H1 (cell line): ENCODE results near the gene CCDC13. TPM values are rescaled to one million over a fixed set of nuclear protein-coding genes. Genes with fewer than 3 reads are reported as not detected.

Experiments used
- CTCF ChIA-PET: fragments of 300-600 bp; sonication (Branson Sonifier 250); formaldehyde crosslinking; loops from one replicate; lab custom pipeline; 2021; ENCODE audit not compliant: partially characterized antibody; lab: Charles Lee
- POLR2A ChIA-PET: fragments of 300-600 bp; sonication (Branson Sonifier 250); formaldehyde crosslinking; loops from one replicate; lab custom pipeline; 2021; ENCODE audit warnings: inconsistent platforms; ENCODE audit not compliant: partially characterized antibody; lab: Charles Lee
- DNase-seq, 2 experiments: peaks; one replicate each; pipeline versions ENCODE4 v3.0.0 to v3.0.0-alpha.2; 2010 to 2022; ENCODE audit warnings: low spot score in 2 of 2, low read depth in 1 of 2, mixed read lengths in 1 of 2
- FAIRE-seq: peaks from 2 replicates; lab custom pipeline; 2011; peaks lifted over from hg19 to GRCh38; lab: Jason Lieb, UNC
- H2AFZ ChIP-seq: 2 replicates; pipeline ENCODE4 v1.8.1; 2012; ENCODE audit warnings: low read length, inconsistent platforms
- H2AK5ac ChIP-seq: 2 replicates; pipeline ENCODE4 v1.6.1; 2013; ENCODE audit warnings: low read depth, low read length
- H2BK120ac ChIP-seq: replicated peaks from 2 replicates; pipeline ENCODE3; 2013; ENCODE audit warnings: low read depth, low read length, inconsistent platforms
- H2BK12ac ChIP-seq: 2 replicates; pipeline ENCODE4 v1.6.1; 2013; ENCODE audit warnings: low read depth, low read length
- H2BK15ac ChIP-seq: 2 replicates; pipeline ENCODE4 v1.6.1; 2013; ENCODE audit warnings: low read length
- H2BK20ac ChIP-seq: 2 replicates; pipeline ENCODE4 v1.6.1; 2013; ENCODE audit warnings: low read length
- H2BK5ac ChIP-seq: 2 replicates; pipeline ENCODE4 v1.6.1; 2013; ENCODE audit warnings: low read depth, low read length
- H3K14ac ChIP-seq: 2 replicates; pipeline ENCODE4 v1.6.1; 2013; ENCODE audit warnings: inconsistent platforms; ENCODE audit not compliant: insufficient read length
- H3K18ac ChIP-seq: 2 replicates; pipeline ENCODE4 v1.6.1; 2013; ENCODE audit warnings: low read length; ENCODE audit errors: extremely low read depth
- H3K23ac ChIP-seq: 2 replicates; pipeline ENCODE4 v1.6.1; 2013; ENCODE audit warnings: inconsistent platforms; ENCODE audit not compliant: insufficient read length
- H3K23me2 ChIP-seq: 2 replicates; pipeline ENCODE4 v1.6.1; 2013; ENCODE audit warnings: low read depth, low read length
- H3K27ac ChIP-seq: 2 replicates; pipeline ENCODE4 v1.6.1; 2011; ENCODE audit warnings: low read depth, low read length, inconsistent platforms
- H3K27me3 ChIP-seq, 4 experiments: replicated peaks in 1 of 4; 1 replicate in 1 of 4; 2 replicates in 3 of 4; pipeline versions ENCODE4 v1.6.1 to v1.8.1; 2011 to 2013; ENCODE audit warnings: low read length in 3 of 4, mild to moderate bottlenecking in 3 of 4, inconsistent platforms in 2 of 4, mixed read lengths in 2 of 4, moderate library complexity in 1 of 4; ENCODE audit not compliant: control insufficient read depth in 3 of 4, insufficient read depth in 3 of 4; ENCODE audit errors: extremely low read depth in 1 of 4
- H3K36me3 ChIP-seq, 4 experiments: 2 replicates each; pipeline versions ENCODE4 v1.6.1 to v1.8.1; 2011 to 2013; ENCODE audit warnings: mild to moderate bottlenecking in 4 of 4, low read length in 3 of 4, moderate library complexity in 2 of 4, control low read depth in 1 of 4, inconsistent platforms in 1 of 4; ENCODE audit not compliant: insufficient read depth in 4 of 4, control insufficient read depth in 2 of 4
- H3K4ac ChIP-seq: replicated peaks from 2 replicates; pipeline ENCODE3; 2013; ENCODE audit warnings: low read length, low read depth, mixed read lengths, inconsistent platforms; ENCODE audit not compliant: insufficient read length
- H3K4me1 ChIP-seq, 4 experiments: replicated peaks in 1 of 4; 1 replicate in 1 of 4; 2 replicates in 3 of 4; pipeline versions ENCODE4 v1.6.1 to v1.8.1; 2011 to 2013; ENCODE audit warnings: low read length in 3 of 4, inconsistent platforms in 2 of 4, mixed read lengths in 1 of 4; ENCODE audit not compliant: insufficient read depth in 4 of 4, control insufficient read depth in 3 of 4
- H3K4me2 ChIP-seq, 2 experiments: 2 replicates each; pipeline versions ENCODE4 v1.6.1 to v1.8.1; 2011 to 2013; ENCODE audit warnings: low read depth in 2 of 2, low read length in 2 of 2, control low read depth in 1 of 2, inconsistent platforms in 1 of 2, mild to moderate bottlenecking in 1 of 2; ENCODE audit not compliant: insufficient read depth in 1 of 2
- H3K4me3 ChIP-seq, 4 experiments: fragments of 200-600, 300-600 bp in 1 of 4; sonication (generic), shearing (Covaris generic), sonication (Bioruptor Twin) in 1 of 4; 2 replicates each; pipeline versions ENCODE4 v1.5.1 to v1.8.1; 2011 to 2016; ENCODE audit warnings: low read length in 4 of 4, low read depth in 3 of 4, control low read depth in 2 of 4, inconsistent platforms in 2 of 4, mild to moderate bottlenecking in 2 of 4, mixed read lengths in 1 of 4, moderate library complexity in 1 of 4; ENCODE audit not compliant: insufficient read depth in 2 of 4; ENCODE audit errors: extremely low read depth in 1 of 4
- H3K56ac ChIP-seq: replicated peaks from 2 replicates; pipeline ENCODE3; 2013; ENCODE audit warnings: low read depth, mild to moderate bottlenecking, mixed read lengths, low read length, inconsistent platforms; ENCODE audit not compliant: insufficient read length
- H3K79me1 ChIP-seq: 2 replicates; pipeline ENCODE4 v1.6.1; 2013; ENCODE audit warnings: low read depth, low read length, control low read depth
- H3K79me2 ChIP-seq, 2 experiments: 2 replicates each; pipeline versions ENCODE4 v1.6.1 to v1.8.1; 2012 to 2013; ENCODE audit warnings: low read length in 2 of 2, mild to moderate bottlenecking in 2 of 2, inconsistent platforms in 1 of 2; ENCODE audit not compliant: insufficient read depth in 2 of 2, control insufficient read depth in 1 of 2
- H3K9ac ChIP-seq, 4 experiments: replicated peaks in 1 of 4; 1 replicate in 1 of 4; 2 replicates in 3 of 4; pipeline versions ENCODE4 v1.6.1 to v1.8.1; 2011 to 2013; ENCODE audit warnings: low read depth in 3 of 4, low read length in 3 of 4, control low read depth in 2 of 4, mild to moderate bottlenecking in 2 of 4, moderate library complexity in 2 of 4, inconsistent platforms in 1 of 4; ENCODE audit errors: extremely low read depth in 1 of 4
- H3K9me3 ChIP-seq, 2 experiments: 2 replicates each; pipeline versions ENCODE4 v1.6.1 to v1.8.1; 2012 to 2013; ENCODE audit warnings: mild to moderate bottlenecking in 2 of 2, moderate library complexity in 2 of 2, control low read depth in 1 of 2, inconsistent platforms in 1 of 2, low read depth in 1 of 2, low read length in 1 of 2, mixed read lengths in 1 of 2; ENCODE audit not compliant: insufficient read depth in 2 of 2
- H4K20me1 ChIP-seq, 2 experiments: replicated peaks in 1 of 2; 2 replicates each; pipeline versions ENCODE3 to v1.8.1; 2011 to 2013; ENCODE audit warnings: inconsistent platforms in 2 of 2, low read length in 2 of 2, mild to moderate bottlenecking in 1 of 2; ENCODE audit not compliant: insufficient read depth in 2 of 2, control insufficient read depth in 1 of 2
- H4K5ac ChIP-seq: 2 replicates; pipeline ENCODE4 v1.6.1; 2013; ENCODE audit warnings: low read length, low read depth, mixed read lengths, inconsistent platforms; ENCODE audit not compliant: insufficient read length
- H4K8ac ChIP-seq: 2 replicates; pipeline ENCODE4 v1.8.0; 2013; ENCODE audit warnings: mild to moderate bottlenecking, moderate library complexity, low read length, inconsistent platforms; ENCODE audit not compliant: insufficient read depth; ENCODE audit errors: extremely low read depth
- H4K91ac ChIP-seq: replicated peaks from 2 replicates; pipeline ENCODE3; 2013; ENCODE audit warnings: low read length, mixed read lengths, inconsistent platforms; ENCODE audit not compliant: insufficient read length
- ASH2L ChIP-seq: fragments of 200-600, 300-600 bp; sonication (generic); IDR thresholded peaks from one replicate; pipeline ENCODE4 v1.7.1; 2017; ENCODE audit warnings: low read length
- PHF8 ChIP-seq: fragments of 200-600 bp; sonication (generic); conservative IDR thresholded peaks from 2 replicates; pipeline ENCODE4 v1.7.1; 2012; ENCODE audit warnings: low read depth, mild to moderate bottlenecking, inconsistent platforms, low read length, moderate library complexity
- SP1 ChIP-seq: IDR thresholded peaks from 2 replicates; pipeline ENCODE4 v1.6.1; 2011; ENCODE audit warnings: low read depth, low read length
- YY1 ChIP-seq: IDR thresholded peaks from 2 replicates; pipeline ENCODE4 v1.6.1; 2011; ENCODE audit warnings: low read depth, mild to moderate bottlenecking, low read length
- WGBS, 2 experiments: shearing (Covaris generic) in 1 of 2; methylation state at CpG; one replicate each; pipeline versions ENCODE4 v1.1.6 to v1.1.7; 2013 to 2015; ENCODE audit warnings: low lambda C conversion rate in 2 of 2, mixed read lengths in 2 of 2, inconsistent platforms in 1 of 2, low coverage in 1 of 2, missing lambda C conversion rate in 1 of 2; ENCODE audit not compliant: insufficient replicate concordance in 2 of 2, insufficient coverage in 1 of 2, insufficient read length in 1 of 2; ENCODE audit errors: extremely low coverage in 1 of 2, missing lambda C conversion rate in 1 of 2; 5-methylcytosine and 5-hydroxymethylcytosine counted together
- polyA plus RNA-seq, 7 experiments: library from polyadenylated mRNA; depleted of rRNA in 3 of 7; stranded (reverse) in 5 of 7; unstranded in 2 of 7; fragments of >200 nt in 5 of 7; fragments of 200-250 nt in 2 of 7; gene quantifications; 1 replicate in 5 of 7; 2 replicates in 1 of 7; 4 replicates in 1 of 7; pipeline versions ENCODE4 v1.2.1 to v1.2.3, GENCODE V29; 2011 to 2013; ENCODE audit warnings: missing spikeins in 2 of 7, mixed read lengths in 2 of 7
- total RNA-seq: library from RNA; stranded (reverse); fragmentation: NEBNext Ultra II Directional; extraction: Animal tissue kit (Norgen Biotek cat#: 25700); gene quantifications from 2 replicates; pipeline ENCODE4 v1.2.1, GENCODE V29; 2021

CCDC13 gene
- total and polyA plus RNA-seq, 2 of the 8 experiments (the other 6 are each of a cell fraction or from before 2014, with no cell fraction given), result 0.06 TPM; not detected in 1

DNA sequence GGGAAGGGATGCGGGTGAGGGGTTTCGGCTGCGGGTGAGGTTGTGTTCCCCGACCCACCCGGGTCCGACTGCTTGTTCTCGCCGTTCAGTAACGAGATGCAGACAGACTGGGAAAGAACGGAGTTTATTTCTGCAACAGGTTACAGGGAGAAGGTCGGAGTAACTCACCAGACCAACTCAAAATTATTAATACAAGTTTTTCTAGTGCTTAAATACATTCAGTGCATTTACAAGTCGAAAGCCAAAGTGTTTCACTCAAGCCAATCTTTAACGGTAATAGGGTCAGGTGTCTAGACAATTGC is 31.7 kb upstream of the CCDC13 start:
- H3K27ac ChIP-seq, result no peak overlapping the region

More for the DNA sequence above, 31.7 kb upstream of the CCDC13 start:
- peaks cover 10% of the 10 kb centered on the region; the same call in 1 of the 2 replicates for H3K23me2 ChIP-seq
- FAIRE-seq, result no peak
- H3K9me3 ChIP-seq, result no peaks in the 10 kb centered on the region
- H3K18ac ChIP-seq, result no peak overlapping the region
- CTCF ChIA-PET, result interaction anchor here (0.7 to 2.1 kb wide), 7 partner anchors 11 to 81 kb away, joined by 3 to 6 read pairs (median 4); no protein-coding TSS in a partner anchor
- TF ChIP-seq ASH2L, result peak; percentile 6
- no peak for TF ChIP-seq SP1
- no peak for TF ChIP-seq YY1
- TF ChIP-seq PHF8, result peak; percentile 9; the same call in 1 of the 2 replicates
- TF ChIP-seq, all 59 proteins: peak for 2
- Histone ChIP-seq H3K14ac (no peak overlapping the region), H2BK20ac (no peak overlapping the region), H4K8ac (peak overlapping the region; percentile 89), H3K4me2 (peak overlapping the region; percentile 80 to 99), H4K91ac (no peak overlapping the region), H3K79me2 (peaks cover 0 to 41% of the 10 kb centered on the region in 2 experiments; a peak in 3 of 4 replicates), H2BK120ac (no peak overlapping the region), H3K4me1 (peaks cover 0 to 5% (median 3%) of the 10 kb centered on the region in 4 experiments; a peak in 4 of 7 replicates), H2BK12ac (no peak overlapping the region), H4K20me1 (no peaks in the 10 kb centered on the region), H3K56ac (no peak overlapping the region), H3K23ac (no peak overlapping the region), H3K4me3 (peak overlapping the region; percentile 85 to 96 (median 88)), H2AK5ac (no peak overlapping the region), H3K4ac (no peak overlapping the region), H2BK5ac (no peak overlapping the region), H2BK15ac (no peak overlapping the region), H3K9ac (peak overlapping the region in 2 of 4 experiments; percentile 39 to 46; a peak in 3 of 7 replicates), H3K36me3 (no peaks in the 10 kb centered on the region; a peak in 1 of 8 replicates), H3K79me1 (no peaks in the 10 kb centered on the region; the same call in 1 of the 2 replicates), H3K27me3 (peaks cover 0 to 9% (median 5%) of the 10 kb centered on the region in 4 experiments; a peak in 3 of 7 replicates), H4K5ac (peak overlapping the region; percentile 81), H2AFZ (no peak overlapping the region; the same call in 1 of the 2 replicates)
- 4% methylated on average over 13 of the region's 13 CpGs; no CpG with 5 or more reads in 1 of the 2 experiments for WGBS, 2 experiments
- POLR2A ChIA-PET, result interaction anchor here (0.7 to 3.3 kb wide), 8 partner anchors 10 to 120 kb away, joined by 3 to 19 read pairs (median 10); partner anchors contain the start of gene KLHL40
- DNase-seq, result no peak
